Smooth muscle cell (in vitro differentiated cells): ENCODE measurements around the gene L3MBTL1. TPM values are rescaled to one million over a fixed set of nuclear protein-coding genes. Genes with fewer than 3 reads are reported as not detected.
A peak's percentile ranks its signal among the peaks of the same experiment; 100 is the strongest.

Experiments used
- DNase-seq: peaks from one replicate; lab custom pipeline; 2025; ENCODE audit not compliant: unreplicated experiment; lab: John Stamatoyannopoulos, UW
- H2AFZ ChIP-seq: fragments of 200-600 bp; sonication (generic); 2 replicates; pipeline ENCODE4 v1.6.0; 2016; ENCODE audit warnings: antibody characterized with exemption, low read depth, mild to moderate bottlenecking
- H3F3A ChIP-seq: fragments of 200-600 bp; sonication (generic); 2 replicates; pipeline ENCODE4 v1.6.0; 2017; ENCODE audit warnings: antibody characterized with exemption, low read depth
- H3K27ac ChIP-seq: fragments of 200-600 bp; sonication (generic); 2 replicates; pipeline ENCODE4 v1.5.1; 2016; ENCODE audit warnings: low read depth, mild to moderate bottlenecking
- H3K27me3 ChIP-seq: fragments of 200-600 bp; sonication (generic); 2 replicates; pipeline ENCODE4 v1.6.1; 2016; ENCODE audit warnings: low read depth, mild to moderate bottlenecking
- H3K36me3 ChIP-seq: fragments of 200-600 bp; sonication (generic); 2 replicates; pipeline ENCODE4 v1.5.1; 2016; ENCODE audit warnings: low read depth
- H3K4me1 ChIP-seq: fragments of 200-600 bp; sonication (generic); 2 replicates; pipeline ENCODE4 v1.5.1; 2016; ENCODE audit warnings: low read depth
- H3K4me2 ChIP-seq: fragments of 200-600 bp; sonication (generic); 2 replicates; pipeline ENCODE4 v1.6.0; 2016; ENCODE audit warnings: mild to moderate bottlenecking
- H3K4me3 ChIP-seq: fragments of 200-600 bp; sonication (generic); 2 replicates; pipeline ENCODE4 v1.5.1; 2016; ENCODE audit warnings: mild to moderate bottlenecking
- H3K79me2 ChIP-seq: fragments of 200-600 bp; sonication (generic); 2 replicates; pipeline ENCODE4 v1.6.0; 2016; ENCODE audit warnings: low read depth, mild to moderate bottlenecking
- H3K9ac ChIP-seq: fragments of 200-600 bp; sonication (generic); 2 replicates; pipeline ENCODE4 v1.6.0; 2016; ENCODE audit warnings: low read depth
- H3K9me3 ChIP-seq: fragments of 200-600 bp; sonication (generic); replicated peaks from 2 replicates; pipeline ENCODE4 v1.5.1; 2016; ENCODE audit warnings: low read depth
- H4K20me1 ChIP-seq: fragments of 200-600 bp; sonication (generic); 2 replicates; pipeline ENCODE4 v1.6.0; 2016; ENCODE audit warnings: low read depth
- CTCF ChIP-seq: fragments of 200-600 bp; sonication (generic); IDR thresholded peaks from 2 replicates; pipeline ENCODE4 v1.5.1; 2017; ENCODE audit warnings: borderline replicate concordance, mild to moderate bottlenecking, antibody characterized with exemption; ENCODE audit not compliant: insufficient read depth, poor library complexity, severe bottlenecking
- WGBS: methylation state at CpG from one replicate; pipeline ENCODE4 v1.1.7; 2016; ENCODE audit warnings: low lambda C conversion rate; 5-methylcytosine and 5-hydroxymethylcytosine counted together
- polyA plus RNA-seq: library from polyadenylated mRNA; unstranded; fragments of >200 nt; fragmentation: Nextera tagmentation; extraction: Ambion mirVana; gene quantifications from 2 replicates; pipeline ENCODE4 v1.2.1, GENCODE V29; 2016
- total RNA-seq: library from RNA; depleted of rRNA; stranded (reverse); fragments of >200 nt; gene quantifications from 2 replicates; pipeline ENCODE4 v1.2.3, GENCODE V29; 2014

The L3MBTL1 gene
- total and polyA plus RNA-seq, 2 experiments from 2014 or later: 7.7 to 8.9 TPM

GRCh38 chr20:43513931-43514647, 6.6 kb downstream of the L3MBTL1 start:
- DNase-seq: peak; percentile 85
- no peaks in the 10 kb centered on the region for H4K20me1 ChIP-seq
- no peaks in the 10 kb centered on the region for H3K4me1 ChIP-seq
- H3F3A ChIP-seq: no peaks in the 10 kb centered on the region
- peak overlapping the region; percentile 66 for H2AFZ ChIP-seq
- no peaks in the 10 kb centered on the region for H3K9me3 ChIP-seq
- 56% methylated on average over 29 of the region's 39 CpGs for WGBS
- H3K27ac ChIP-seq: no peak overlapping the region
- H3K27me3 ChIP-seq: no peaks in the 10 kb centered on the region
- H3K79me2 ChIP-seq: no peaks in the 10 kb centered on the region
- TF ChIP-seq CTCF: peak; percentile 29
- no peak overlapping the region for H3K9ac ChIP-seq
- H3K36me3 ChIP-seq: no peaks in the 10 kb centered on the region
- H3K4me2 ChIP-seq: peak overlapping the region; percentile 85
- H3K4me3 ChIP-seq: peak overlapping the region; percentile 64

- Histone ChIP-seq H3K79me2 (no peaks in the 10 kb centered on the region), H3K27me3 (no peaks in the 10 kb centered on the region), H4K20me1 (no peaks in the 10 kb centered on the region), H3K9me3 (no peaks in the 10 kb centered on the region), H3K4me3 (peak overlapping the region; percentile 64), H3K36me3 (no peaks in the 10 kb centered on the region), H3K4me1 (no peaks in the 10 kb centered on the region), H3K9ac (no peak overlapping the region), H2AFZ (peak overlapping the region; percentile 66), H3K4me2 (peak overlapping the region; percentile 85), H3K27ac (no peak overlapping the region), H3F3A (no peaks in the 10 kb centered on the region)
- no peak for TF ChIP-seq CTCF
- 55% methylated on average over 13 of the region's 27 CpGs for WGBS
- no peak for DNase-seq
Observed at GRCh38 chr20:43514648-43514999, 7.1 kb downstream of the L3MBTL1 start.

- Histone ChIP-seq H3K27me3 (no peaks in the 10 kb centered on the region), H3K36me3 (no peaks in the 10 kb centered on the region), H3F3A (no peaks in the 10 kb centered on the region), H3K79me2 (no peaks in the 10 kb centered on the region), H2AFZ (no peak overlapping the region), H3K4me3 (no peak overlapping the region), H4K20me1 (no peaks in the 10 kb centered on the region), H3K9ac (no peak overlapping the region), H3K27ac (no peak overlapping the region), H3K4me2 (no peak overlapping the region), H3K9me3 (no peaks in the 10 kb centered on the region), H3K4me1 (no peaks in the 10 kb centered on the region)
- no peak for TF ChIP-seq CTCF
- 91% methylated on average over 2 of the region's 2 CpGs for WGBS
- no peak for DNase-seq
Observed at GRCh38 chr20:43515628-43516027, 8.1 kb downstream of the L3MBTL1 start.

- no peak for TF ChIP-seq CTCF
- Histone ChIP-seq H3K4me1 (no peaks in the 10 kb centered on the region), H3F3A (no peaks in the 10 kb centered on the region), H3K79me2 (no peaks in the 10 kb centered on the region), H3K4me2 (no peak overlapping the region), H3K36me3 (no peaks in the 10 kb centered on the region), H3K4me3 (no peak overlapping the region), H3K9me3 (no peaks in the 10 kb centered on the region), H3K9ac (no peak overlapping the region), H3K27me3 (no peaks in the 10 kb centered on the region), H2AFZ (no peak overlapping the region), H3K27ac (no peak overlapping the region), H4K20me1 (no peaks in the 10 kb centered on the region)
- DNase-seq: no peak
- WGBS: 97% methylated on average over 1 of the region's 1 CpG
Observed at GRCh38 chr20:43516251-43516824, 8.8 kb downstream of the L3MBTL1 start.
